T-helper 2 cell treated with Interferon-gamma antibody and Interleukin-4, amounts not matched to agents 5 μg/mL and 100 μg/mL, for 36 hours (primary cell): Measurements from ENCODE around the gene MAOA.
"Not testable (repeated sequence)": the region's sequence is repeated elsewhere in the genome, so short reads cannot be mapped to it uniquely, and the experiment has no call there.

Experiments
- DNase-seq: peaks from one replicate; pipeline ENCODE4 v3.0.0; 2021; ENCODE audit warnings: low spot score
- H3K27ac Mint-ChIP-seq: one replicate; pipeline ENCODE4 v1.8.0; 2021; ENCODE audit warnings: mild to moderate bottlenecking, mixed read lengths
- H3K27me3 Mint-ChIP-seq: one replicate; pipeline ENCODE4 v1.8.0; 2021; ENCODE audit warnings: low read depth, mixed read lengths
- H3K36me3 Mint-ChIP-seq: one replicate; pipeline ENCODE4 v1.8.0; 2021; ENCODE audit warnings: low read depth, mixed read lengths
- H3K4me1 Mint-ChIP-seq: one replicate; pipeline ENCODE4 v1.8.0; 2021; ENCODE audit warnings: low read depth, mixed read lengths
- H3K4me3 Mint-ChIP-seq: one replicate; pipeline ENCODE4 v1.8.0; 2022; ENCODE audit warnings: mild to moderate bottlenecking, moderate library complexity, mixed read lengths
- H3K9me3 Mint-ChIP-seq: one replicate; pipeline ENCODE4 v1.8.0; 2021; ENCODE audit warnings: mixed read lengths

MAOA gene

DNA sequence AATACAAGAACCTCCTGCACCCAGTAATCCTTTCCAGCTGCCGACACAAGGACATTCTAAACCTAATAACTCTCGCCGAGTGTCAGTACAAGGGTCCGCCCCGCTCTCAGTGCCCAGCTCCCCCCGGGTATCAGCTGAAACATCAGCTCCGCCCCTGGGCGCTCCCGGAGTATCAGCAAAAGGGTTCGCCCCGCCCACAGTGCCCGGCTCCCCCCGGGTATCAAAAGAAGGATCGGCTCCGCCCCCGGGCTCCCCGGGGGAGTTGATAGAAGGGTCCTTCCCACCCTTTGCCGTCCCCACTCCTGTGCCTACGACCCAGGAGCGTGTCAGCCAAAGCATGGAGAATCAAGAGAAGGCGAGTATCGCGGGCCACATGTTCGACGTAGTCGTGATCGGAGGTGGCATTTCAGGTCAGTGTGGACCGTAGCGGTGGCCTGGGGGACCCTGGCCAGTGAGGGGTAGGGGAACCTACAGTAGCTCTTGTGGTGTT is at the start of gene MAOA:
TSS of gene MAOA (plus strand) at position 295 of the 490 bp plus-strand sequence. CDS start at position 338, 43 bp downstream.
- no peaks in the 10 kb centered on the region for H3K9me3 Mint-ChIP-seq
- H3K4me1 Mint-ChIP-seq, result peaks cover 22% of the 10 kb centered on the region
- DNase-seq, result peak; percentile 68
- H3K36me3 Mint-ChIP-seq, result no peaks in the 10 kb centered on the region
- peak within 1 kb of the TSS; percentile 97 for H3K4me3 Mint-ChIP-seq
- peak within 1 kb of the TSS; percentile 89 for H3K27ac Mint-ChIP-seq
- H3K27me3 Mint-ChIP-seq, result no peaks in the 10 kb centered on the region

DNA sequence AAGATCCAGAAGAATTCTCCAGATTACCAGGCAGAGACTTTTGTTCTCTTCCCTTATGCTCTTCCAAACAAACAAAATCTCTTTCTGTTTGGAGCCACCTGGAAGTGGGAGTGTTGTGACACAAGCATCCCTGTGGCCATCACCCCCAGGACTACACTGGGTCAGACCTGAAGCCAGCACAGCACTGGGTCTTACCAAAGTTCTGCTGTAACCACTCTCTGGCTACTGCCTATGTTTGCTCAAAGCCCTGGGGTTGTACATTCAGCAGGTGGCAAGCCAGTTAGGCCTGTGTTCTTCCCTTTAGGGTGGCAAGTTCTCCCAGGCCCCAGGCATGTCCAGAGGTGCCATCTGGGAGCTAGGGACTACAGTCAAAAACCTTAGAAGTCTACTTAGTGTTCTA is 43.7 kb upstream of the MAOA start:
- Mint-ChIP-seq H3K36me3 (no peaks in the 10 kb centered on the region), H3K27ac (no peak overlapping the region), H3K4me1 (no peaks in the 10 kb centered on the region), H3K27me3 (no peaks in the 10 kb centered on the region), H3K9me3 (peaks cover 18% of the 10 kb centered on the region), H3K4me3 (no peak overlapping the region)
- no peak for DNase-seq

DNA sequence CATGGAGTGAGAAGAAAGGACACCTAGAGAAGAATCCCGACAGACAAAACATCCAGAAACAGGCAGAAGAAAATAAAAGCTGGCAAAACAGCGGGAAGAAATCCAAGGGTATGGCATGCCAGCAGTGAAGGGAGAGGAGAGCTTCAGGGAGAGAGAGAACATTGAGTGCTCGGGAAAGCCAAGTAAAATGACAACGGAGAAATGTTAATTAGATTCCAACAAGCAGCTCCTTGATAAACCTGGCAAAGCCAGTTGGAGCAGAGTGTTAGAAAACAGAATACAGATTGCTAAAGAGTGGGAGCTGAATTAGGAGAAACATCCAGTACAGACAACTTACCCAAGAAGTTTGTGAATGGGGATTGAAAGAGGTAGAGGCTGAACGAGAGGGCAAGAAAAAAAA is 40.4 kb upstream of the MAOA start:
- H3K4me3 Mint-ChIP-seq, result no peak overlapping the region
- H3K27ac Mint-ChIP-seq, result no peak overlapping the region
- no peak for DNase-seq
- no peaks in the 10 kb centered on the region for H3K4me1 Mint-ChIP-seq
- no peaks in the 10 kb centered on the region for H3K27me3 Mint-ChIP-seq
- peaks cover 14% of the 10 kb centered on the region for H3K9me3 Mint-ChIP-seq
- no peaks in the 10 kb centered on the region for H3K36me3 Mint-ChIP-seq

DNA sequence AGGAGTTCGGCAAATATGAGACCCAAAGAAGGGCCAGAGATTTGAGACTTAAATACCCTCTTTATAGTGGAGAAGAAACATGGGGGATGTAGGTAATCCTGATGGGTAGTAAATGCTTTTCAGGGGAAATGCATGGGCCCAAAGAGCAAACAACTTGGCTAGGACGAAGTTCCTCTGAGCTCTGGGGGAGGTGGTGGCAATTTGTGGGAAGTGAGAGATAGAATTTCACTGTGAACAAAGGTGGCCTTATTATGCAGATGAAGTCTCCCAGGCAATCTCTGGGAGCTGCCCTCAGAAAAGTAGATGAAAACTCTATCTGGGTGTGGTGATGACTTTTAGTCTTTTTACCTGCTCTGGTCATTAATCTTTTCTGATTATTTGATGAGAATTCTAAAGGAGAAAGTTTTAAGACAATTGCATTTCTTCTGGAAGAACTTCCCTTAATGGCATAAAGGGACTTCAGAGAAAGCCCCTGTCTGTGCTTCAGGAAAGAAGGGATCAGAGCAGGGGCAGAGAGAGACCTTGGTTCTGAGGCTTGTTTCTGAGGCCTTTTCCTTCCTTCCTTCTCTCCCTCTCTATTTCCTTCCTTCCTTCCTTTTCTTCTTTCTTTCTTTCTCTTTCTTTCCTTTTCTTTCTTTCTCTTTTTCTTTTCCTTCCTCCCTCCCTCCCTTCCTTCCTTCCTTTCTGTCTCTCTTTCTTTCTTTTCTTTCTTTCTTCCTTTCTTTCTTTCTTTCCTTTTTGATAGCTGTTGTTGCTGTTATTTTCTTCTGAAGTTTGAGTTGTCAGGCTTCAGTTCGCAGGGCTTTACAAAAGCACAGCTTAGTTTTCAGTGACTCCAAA is 37.5 kb upstream of the MAOA start:
- Mint-ChIP-seq H3K4me1 (no peaks in the 10 kb centered on the region), H3K27ac (no peak overlapping the region), H3K9me3 (peaks cover 14% of the 10 kb centered on the region), H3K4me3 (no peak overlapping the region), H3K36me3 (peaks cover 8% of the 10 kb centered on the region), H3K27me3 (no peaks in the 10 kb centered on the region)
- DNase-seq, result no peak

DNA sequence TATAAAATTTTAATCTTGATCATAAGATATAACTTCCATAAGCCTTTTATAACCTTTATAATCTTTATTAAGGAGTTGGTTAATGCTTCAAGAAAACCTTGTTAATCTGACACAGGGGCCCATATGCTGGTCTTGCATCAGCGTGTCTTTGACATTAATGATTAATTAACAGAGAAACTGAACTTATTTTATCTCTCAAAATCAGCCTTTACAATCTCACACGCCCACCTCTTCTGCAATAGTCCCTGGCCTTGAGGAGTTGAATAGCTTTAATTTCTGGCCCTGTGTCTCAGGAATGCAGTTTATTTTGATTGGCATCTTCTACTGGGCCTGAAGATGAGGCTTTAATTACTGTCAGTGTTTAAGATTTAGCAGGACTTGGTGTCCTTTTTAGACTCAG is 36.2 kb upstream of the MAOA start:
- peaks cover 14% of the 10 kb centered on the region for H3K9me3 Mint-ChIP-seq
- not testable (repeated sequence) for H3K4me1 Mint-ChIP-seq, DNase-seq, H3K4me3 Mint-ChIP-seq, H3K27ac Mint-ChIP-seq, H3K27me3 Mint-ChIP-seq
- H3K36me3 Mint-ChIP-seq, result peaks cover 13% of the 10 kb centered on the region

DNA sequence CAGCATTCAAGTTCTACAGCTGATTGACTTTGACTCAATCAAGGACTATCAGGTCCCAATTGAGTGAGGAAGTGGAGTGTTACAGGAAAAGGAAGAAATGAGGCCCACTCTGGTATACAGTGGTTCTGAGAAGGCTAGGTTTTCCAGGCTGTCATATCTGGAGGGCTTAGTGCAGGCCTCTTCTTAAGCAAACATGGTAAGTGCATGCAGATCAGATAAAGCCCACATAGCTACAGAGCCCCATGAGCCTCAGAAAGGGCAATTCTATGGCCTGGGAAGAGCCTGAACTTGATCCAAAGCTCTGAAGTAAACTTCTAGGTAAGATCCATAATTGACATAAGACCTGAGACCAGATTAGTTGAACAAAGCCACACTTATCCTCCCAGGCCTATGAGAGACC is 29.0 kb upstream of the MAOA start:
- Mint-ChIP-seq H3K27ac (peak overlapping the region; percentile 4), H3K4me3 (no peak overlapping the region), H3K9me3 (peaks cover 5% of the 10 kb centered on the region), H3K4me1 (peaks cover 18% of the 10 kb centered on the region), H3K36me3 (peaks cover 13% of the 10 kb centered on the region), H3K27me3 (no peaks in the 10 kb centered on the region)
- DNase-seq, result peak; percentile 4

DNA sequence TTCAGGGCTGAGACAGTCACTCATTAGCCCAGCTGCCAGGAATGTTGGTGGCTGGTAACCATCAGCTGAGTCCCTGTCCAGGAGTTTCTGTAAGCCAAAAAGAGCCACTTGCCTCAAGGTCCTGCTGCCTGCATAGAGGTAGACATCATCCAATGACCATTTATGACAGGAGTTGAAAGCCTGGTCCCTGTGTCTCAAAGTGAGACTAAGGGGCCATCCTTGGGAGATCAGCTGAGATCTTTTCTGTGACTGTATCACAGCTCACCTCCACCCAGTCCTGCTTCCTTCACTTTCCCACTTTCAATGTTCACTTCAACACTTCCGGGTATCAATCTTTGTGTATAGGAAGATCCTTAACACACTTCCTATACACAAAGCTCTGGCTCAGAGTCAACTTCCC is 28.4 kb upstream of the MAOA start:
- H3K27ac Mint-ChIP-seq, result peak overlapping the region; percentile 36
- no peaks in the 10 kb centered on the region for H3K27me3 Mint-ChIP-seq
- H3K9me3 Mint-ChIP-seq, result peaks cover 5% of the 10 kb centered on the region
- no peak for DNase-seq
- peaks cover 18% of the 10 kb centered on the region for H3K4me1 Mint-ChIP-seq
- peak overlapping the region; percentile 26 for H3K4me3 Mint-ChIP-seq
- peaks cover 11% of the 10 kb centered on the region for H3K36me3 Mint-ChIP-seq

DNA sequence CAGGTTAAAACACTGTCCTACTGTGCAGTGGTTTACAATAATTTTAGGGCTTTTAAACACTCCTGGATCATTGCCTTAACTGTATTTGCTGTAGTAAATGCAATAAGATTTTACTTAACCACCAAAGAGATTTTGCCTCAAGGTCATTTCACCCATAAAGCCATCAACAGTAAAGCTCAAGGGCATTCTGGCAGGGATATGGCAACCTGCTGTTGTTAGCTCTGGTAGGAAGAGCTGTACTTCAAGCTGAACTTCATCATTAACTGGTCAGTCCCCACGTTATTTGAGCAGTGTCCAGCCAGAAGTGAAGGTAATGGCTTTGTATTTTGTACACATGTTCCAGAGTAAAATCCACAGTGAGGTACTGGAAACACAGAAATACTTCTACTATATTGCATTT is 26.9 kb upstream of the MAOA start:
- Mint-ChIP-seq H3K27ac (no peak overlapping the region), H3K9me3 (no peaks in the 10 kb centered on the region), H3K4me3 (no peak overlapping the region), H3K4me1 (peaks cover 18% of the 10 kb centered on the region), H3K36me3 (peaks cover 2% of the 10 kb centered on the region), H3K27me3 (no peaks in the 10 kb centered on the region)
- no peak for DNase-seq

DNA sequence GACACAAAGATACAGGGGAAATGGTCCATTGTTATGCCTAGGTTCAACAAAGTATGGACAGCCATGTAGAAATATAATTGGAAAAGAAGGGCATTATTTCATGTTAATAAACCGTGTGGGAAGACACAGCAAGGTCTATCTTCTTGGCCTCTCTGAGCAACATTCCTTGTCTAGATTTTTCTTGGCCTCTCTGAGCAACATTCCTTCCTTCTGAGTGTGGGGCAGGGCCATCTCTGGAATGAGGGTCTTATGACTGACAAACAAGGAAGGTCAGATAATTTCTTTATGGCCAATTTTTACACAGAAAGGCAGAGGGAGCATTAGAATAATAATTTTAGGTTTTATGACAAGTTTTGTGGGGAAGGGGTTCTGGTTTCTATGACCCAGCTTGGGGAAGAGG is 24.3 kb upstream of the MAOA start:
- H3K27me3 Mint-ChIP-seq, result no peaks in the 10 kb centered on the region
- no peak for DNase-seq
- H3K4me3 Mint-ChIP-seq, result no peak overlapping the region
- no peaks in the 10 kb centered on the region for H3K9me3 Mint-ChIP-seq
- H3K4me1 Mint-ChIP-seq, result peaks cover 14% of the 10 kb centered on the region
- no peaks in the 10 kb centered on the region for H3K36me3 Mint-ChIP-seq
- H3K27ac Mint-ChIP-seq, result no peak overlapping the region

DNA sequence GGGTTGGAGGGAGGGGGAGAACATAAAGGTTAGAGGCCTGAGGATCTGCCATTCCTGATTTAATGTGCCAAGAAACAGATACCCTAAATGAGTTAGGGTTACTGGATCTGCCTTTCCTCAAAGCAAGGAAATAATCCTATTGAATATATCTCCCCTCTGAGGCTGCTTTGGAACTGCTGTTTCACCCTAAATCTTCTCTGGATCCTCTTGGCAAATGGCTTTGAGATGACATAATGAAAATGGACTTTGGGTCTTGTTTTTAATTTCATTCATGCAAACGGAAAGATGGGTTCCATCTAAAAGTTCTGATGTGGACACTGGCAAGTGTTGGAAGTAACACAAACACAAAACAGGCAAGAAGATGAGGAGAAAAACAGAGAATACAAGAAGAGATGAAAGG is 23.0 kb upstream of the MAOA start:
- no peak for DNase-seq
- Mint-ChIP-seq H3K36me3 (no peaks in the 10 kb centered on the region), H3K4me3 (no peak overlapping the region), H3K4me1 (peaks cover 6% of the 10 kb centered on the region), H3K27me3 (no peaks in the 10 kb centered on the region), H3K27ac (no peak overlapping the region), H3K9me3 (peaks cover 2% of the 10 kb centered on the region)

DNA sequence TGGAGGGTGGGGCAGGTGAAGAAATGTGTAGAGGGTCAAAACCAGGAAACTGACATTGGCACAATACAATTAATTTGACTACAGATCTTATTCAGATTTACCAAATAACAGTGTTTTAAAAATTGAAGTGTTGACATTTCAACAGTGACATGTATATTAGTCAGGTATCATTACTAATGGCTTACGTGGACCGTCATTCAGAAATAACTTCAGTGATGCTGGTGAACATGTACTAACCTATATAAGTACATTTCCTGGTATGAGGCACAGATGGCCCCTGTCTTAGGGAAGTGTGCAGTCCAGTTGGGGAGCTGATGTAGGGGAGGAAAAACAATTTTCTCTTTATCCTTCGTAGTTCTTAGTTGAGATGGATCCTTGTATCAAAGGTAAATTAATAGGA is 22.3 kb upstream of the MAOA start:
- no peak for DNase-seq
- Mint-ChIP-seq H3K27ac (no peak overlapping the region), H3K9me3 (peaks cover 4% of the 10 kb centered on the region), H3K27me3 (no peaks in the 10 kb centered on the region), H3K36me3 (no peaks in the 10 kb centered on the region), H3K4me1 (peaks cover 7% of the 10 kb centered on the region), H3K4me3 (no peak overlapping the region)

DNA sequence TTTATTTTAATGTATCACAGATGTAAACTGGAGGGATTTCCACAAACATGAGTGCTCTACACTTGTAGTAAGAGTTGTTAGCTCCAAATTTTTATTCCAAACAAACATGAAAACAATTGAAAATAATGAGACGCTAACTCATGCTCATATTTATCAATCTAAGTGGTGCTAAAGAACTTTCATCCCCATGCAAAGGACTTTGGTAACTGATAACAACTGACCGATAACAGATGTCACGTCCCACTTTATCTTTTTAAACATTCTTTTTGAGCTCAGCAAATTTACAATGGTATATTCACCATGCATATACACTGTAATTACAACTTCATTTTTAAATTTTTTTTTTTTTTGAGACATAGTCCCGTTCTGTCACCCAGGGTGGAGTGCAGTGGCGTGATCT is 15.6 kb upstream of the MAOA start:
- peaks cover 4% of the 10 kb centered on the region for H3K9me3 Mint-ChIP-seq
- H3K4me1 Mint-ChIP-seq, result peaks cover 19% of the 10 kb centered on the region
- H3K27me3 Mint-ChIP-seq, result no peaks in the 10 kb centered on the region
- H3K36me3 Mint-ChIP-seq, result no peaks in the 10 kb centered on the region
- H3K4me3 Mint-ChIP-seq, result no peak overlapping the region
- H3K27ac Mint-ChIP-seq, result no peak overlapping the region
- no peak for DNase-seq

DNA sequence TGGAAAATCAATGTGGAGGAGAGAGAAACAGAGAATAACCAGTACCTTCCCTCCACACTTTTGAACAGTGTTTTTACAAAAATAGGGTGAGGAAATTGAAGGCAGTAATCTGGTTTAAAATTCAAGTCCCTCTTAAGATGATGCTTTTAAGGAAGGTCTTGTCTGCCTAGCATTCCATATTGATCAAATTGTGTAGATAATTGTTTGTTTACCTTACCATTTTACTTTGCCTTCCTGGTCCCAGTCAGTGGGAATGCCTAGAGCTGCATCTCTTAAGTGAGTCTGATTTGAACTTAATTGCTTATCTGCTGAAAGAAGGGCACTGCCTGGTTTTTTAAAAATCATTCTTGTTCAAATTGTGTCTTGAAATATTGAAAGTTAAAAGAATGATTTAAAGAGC is 14.4 kb upstream of the MAOA start:
- no peak overlapping the region for H3K27ac Mint-ChIP-seq
- no peak overlapping the region for H3K4me3 Mint-ChIP-seq
- no peak for DNase-seq
- H3K36me3 Mint-ChIP-seq, result no peaks in the 10 kb centered on the region
- H3K4me1 Mint-ChIP-seq, result peaks cover 19% of the 10 kb centered on the region
- H3K27me3 Mint-ChIP-seq, result no peaks in the 10 kb centered on the region
- H3K9me3 Mint-ChIP-seq, result peaks cover 4% of the 10 kb centered on the region

DNA sequence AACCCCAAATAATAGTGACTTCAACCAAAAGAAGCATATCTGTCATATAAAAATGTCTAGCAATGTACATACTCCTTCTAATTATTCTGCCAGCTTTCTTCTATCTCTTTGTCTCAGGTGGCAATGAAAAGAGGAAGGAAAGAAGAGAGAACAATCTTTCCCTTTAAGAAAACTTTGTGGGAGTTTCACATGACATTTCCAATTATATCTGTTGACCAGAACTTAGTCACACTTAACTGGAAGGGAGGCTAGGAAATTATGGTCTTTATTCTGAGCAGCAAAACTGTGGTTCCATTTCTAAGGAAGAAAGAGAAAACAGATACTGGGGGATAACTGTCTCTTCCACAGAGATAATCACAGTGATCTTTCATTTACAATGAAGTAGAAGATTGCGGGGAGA is 12.9 kb upstream of the MAOA start:
- peaks cover 19% of the 10 kb centered on the region for H3K4me1 Mint-ChIP-seq
- H3K36me3 Mint-ChIP-seq, result no peaks in the 10 kb centered on the region
- peak overlapping the region; percentile 58 for H3K4me3 Mint-ChIP-seq
- H3K9me3 Mint-ChIP-seq, result peaks cover under 1% of the 10 kb centered on the region
- DNase-seq, result no peak
- H3K27ac Mint-ChIP-seq, result peak overlapping the region; percentile 82
- H3K27me3 Mint-ChIP-seq, result no peaks in the 10 kb centered on the region

DNA sequence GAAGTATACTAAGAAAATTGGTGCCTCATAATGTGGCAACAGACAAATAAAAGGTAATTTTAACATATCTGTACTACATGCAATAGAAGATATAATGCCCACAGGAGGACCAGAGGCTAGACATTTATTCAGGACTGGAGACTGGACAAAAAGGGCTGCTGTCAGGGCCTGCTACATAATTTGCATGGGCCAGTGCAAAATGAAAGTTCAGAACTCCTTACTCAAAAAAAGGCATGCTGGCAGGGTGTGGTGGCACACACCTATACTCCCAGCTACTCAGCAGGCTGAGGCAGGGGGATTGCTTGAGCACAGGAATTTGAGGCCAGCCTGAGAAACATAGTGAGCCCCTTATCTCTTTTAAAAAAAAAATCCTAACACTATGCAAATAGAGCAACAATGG is 12.4 kb upstream of the MAOA start:
- DNase-seq, result no peak
- Mint-ChIP-seq H3K27me3 (no peaks in the 10 kb centered on the region), H3K4me3 (peak overlapping the region; percentile 58), H3K36me3 (no peaks in the 10 kb centered on the region), H3K4me1 (peaks cover 19% of the 10 kb centered on the region), H3K27ac (peak overlapping the region; percentile 82), H3K9me3 (no peaks in the 10 kb centered on the region)
